Endothelial cell of hepatic sinusoid (primary cell): Measurements from ENCODE around the gene HMCN2.
"Not testable (repeated sequence)": the region's sequence is repeated elsewhere in the genome, so short reads cannot be mapped to it uniquely, and the experiment has no call there.

ENCODE experiments used
- in situ Hi-C: cut with HindIII; loops from 2 replicates; pipeline ENCODE4 v1.10.0; 2017; ENCODE audit warnings: low sequenced_read_pairs

HMCN2 gene

DNA sequence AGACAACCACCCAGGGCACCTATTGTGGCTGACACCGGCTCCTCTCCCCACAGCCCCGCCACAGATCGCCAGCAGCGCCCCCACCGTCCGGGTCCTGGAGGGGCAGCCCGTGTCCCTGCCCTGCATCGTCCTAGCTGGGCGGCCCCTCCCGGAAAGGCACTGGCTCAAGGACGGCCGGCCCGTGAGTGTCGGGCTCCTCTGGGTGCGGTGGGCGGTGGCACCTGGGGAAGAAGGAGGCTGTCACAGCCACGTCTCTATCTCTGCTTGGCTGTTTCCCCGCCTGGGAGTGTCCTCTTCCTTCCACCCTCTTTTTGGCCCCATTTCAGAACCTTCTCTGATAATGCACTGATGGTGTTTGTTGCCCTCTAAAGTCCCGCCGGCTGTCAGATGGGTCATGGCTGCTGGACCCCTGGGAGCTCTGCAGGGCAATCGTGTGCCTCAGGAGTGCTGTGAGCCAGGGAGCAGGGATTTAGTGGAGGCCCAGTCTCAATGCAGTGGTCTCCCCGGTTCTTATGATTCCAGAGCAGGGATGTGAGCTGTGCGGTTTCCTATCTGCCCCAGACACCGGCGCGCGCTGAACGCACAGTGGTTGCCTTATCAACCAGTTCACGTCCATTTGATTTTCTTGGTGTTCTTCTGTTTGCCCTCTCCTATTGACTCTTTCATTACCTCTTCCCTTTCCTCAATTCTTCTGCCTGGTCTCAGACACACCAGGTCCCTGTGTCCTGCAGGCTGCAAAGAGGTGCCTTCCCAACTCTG lies 55.3 kb downstream of the HMCN2 start:
- in situ Hi-C loops, result no loop called here

DNA sequence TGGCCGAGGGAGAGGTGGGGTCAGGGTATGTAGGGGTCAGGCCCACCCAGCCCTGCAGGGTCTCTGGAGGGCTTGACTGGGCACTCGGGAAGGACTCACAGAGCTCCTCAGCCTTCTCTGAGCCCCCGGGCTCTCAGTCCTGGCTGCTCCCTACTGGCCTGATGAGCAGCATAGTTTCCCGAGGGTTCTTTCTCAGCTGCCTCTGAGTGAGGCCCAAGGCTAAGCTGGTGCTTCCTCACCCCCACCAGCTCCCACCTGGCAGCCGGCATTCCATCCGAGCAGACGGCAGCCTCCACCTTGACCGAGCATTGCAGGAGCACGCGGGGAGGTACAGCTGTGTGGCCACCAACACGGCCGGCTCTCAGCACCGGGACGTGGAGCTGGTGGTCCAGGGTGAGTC lies 56.0 kb downstream of the HMCN2 start:
- in situ Hi-C loops, result no loop called here

- in situ Hi-C loops, result no loop called here
Measured at GRCh38 chr9:130323051-130323745, 57.6 kb downstream of the HMCN2 start.

DNA sequence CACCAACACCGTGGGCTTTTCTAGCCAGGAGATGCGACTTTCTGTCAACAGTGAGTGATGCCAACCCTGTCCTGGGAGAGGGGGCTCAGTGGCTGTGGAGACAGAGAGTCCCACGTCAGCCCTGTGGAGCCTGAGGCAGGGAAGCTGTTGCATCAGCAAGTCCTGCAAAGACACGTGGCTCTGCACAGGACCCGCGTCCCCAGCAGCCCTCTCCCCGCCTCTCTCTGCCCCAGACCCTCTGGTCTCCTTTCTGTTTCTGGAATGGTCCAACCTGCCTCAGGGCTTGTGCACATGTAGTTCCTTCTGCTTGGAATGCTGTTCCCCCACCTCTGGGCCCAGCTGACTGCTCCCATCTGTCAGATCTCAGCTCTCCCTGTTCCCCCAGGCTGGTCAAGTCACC lies 60.4 kb downstream of the HMCN2 start:
- in situ Hi-C loops, result no loop called here

DNA sequence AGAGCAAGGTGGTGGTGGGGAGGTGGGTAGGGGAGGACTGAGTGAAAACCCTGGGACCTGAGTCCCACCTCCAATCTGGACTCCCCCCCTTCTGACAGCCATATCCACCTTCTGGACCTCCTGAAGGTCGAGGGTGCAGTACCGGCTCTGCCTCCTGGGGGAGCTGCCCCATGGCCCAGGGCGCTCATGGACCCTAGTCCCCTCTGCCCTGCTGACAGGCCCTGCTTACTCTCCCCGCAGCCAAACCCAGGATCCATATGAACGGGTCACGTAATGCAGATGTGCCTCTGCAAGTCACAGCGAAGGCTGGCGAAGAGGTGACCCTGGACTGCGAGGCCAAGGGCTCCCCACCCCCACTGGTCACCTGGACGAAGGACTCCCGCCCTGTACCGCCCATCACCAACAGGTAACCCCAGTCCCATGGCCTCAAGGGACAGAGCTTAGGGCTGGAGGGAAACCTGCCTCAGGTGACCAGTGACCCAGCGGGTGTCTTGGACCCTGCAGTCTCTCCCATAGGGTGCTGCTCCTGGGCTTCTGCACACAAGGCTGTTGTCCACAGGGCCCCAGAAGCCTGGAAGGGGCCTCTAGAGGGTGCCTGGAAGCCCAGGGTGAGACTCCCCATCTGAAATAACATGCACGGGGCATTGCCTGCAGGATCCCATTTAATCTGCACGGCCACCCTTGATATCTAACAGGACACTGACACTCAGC lies 61.7 kb downstream of the HMCN2 start:
- in situ Hi-C loops, result no loop called here

DNA sequence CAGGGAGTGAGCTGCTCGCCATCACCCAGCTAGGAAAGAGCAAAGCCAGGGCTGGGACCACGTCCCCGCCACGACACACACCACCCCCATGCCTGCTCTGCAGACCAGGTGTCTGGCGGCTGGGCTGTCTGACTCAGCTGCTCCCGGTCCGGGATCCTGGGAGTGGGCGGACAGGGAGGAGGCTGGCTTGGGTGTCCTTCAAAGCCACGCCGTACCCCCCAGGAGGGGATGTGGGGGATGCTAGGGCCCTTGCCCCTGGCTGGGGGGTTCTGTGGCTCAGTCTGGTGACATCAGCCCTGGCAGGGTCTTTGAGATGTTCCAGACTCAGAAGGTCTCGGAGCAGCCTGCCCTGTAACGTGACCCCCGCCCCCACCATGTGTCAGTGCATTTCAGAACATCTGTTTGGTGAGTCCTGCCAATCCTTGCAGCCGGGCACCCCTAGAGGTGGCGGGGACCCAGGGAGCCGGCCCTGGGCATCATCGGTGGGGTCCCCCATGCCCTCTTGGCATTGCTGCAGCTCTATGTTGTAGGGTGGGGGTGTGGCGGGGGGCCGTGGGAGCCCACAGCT lies 62.3 kb downstream of the HMCN2 start:
- in situ Hi-C loops, result no loop called here

- in situ Hi-C loops, result no loop called here
Measured at GRCh38 chr9:130328349-130328801, 62.8 kb downstream of the HMCN2 start.

DNA sequence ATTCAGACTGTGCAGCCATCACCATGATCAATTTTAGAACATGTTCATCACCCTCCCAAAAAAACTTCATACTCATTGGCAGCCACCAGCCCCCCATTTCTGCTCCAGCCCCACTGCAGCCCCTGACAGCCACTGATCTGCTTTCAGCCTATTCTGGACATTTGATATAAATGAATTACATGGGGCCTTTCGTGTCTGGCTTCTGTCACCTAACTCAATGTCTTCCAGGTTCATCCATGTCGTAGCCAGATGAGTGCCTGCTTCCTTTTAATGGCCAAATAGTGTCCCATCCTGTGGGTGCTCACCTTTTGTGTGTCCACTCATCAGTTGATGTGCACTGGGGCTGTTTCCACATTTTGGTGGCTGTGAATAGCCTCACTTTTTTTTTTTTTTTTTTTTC lies 63.5 kb downstream of the HMCN2 start:
- in situ Hi-C loops, result no loop called here

GRCh38 chr9:130330202-130330862 lies 64.8 kb downstream of the HMCN2 start:
- in situ Hi-C loops, result no loop called here

DNA sequence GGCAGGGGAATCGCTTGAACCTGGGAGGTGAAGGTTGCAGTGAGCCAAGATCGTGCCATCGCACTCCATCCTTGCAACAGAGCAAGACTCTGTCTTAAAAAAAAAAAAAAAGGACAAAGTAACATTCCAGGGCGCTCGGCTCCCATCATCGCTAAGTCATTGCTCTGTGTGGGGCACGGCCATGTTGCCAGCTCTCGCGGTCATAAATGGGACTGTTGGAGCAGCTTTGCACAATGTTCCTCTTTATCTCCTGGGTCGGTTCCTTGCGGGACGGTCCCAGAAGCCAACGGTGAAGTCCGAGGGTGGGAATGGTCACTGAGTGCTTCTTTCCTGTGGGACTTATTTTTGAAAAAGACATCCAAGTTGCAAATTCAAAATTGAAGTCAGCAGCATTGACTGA lies 65.5 kb downstream of the HMCN2 start:
- in situ Hi-C loops, result no loop called here

DNA sequence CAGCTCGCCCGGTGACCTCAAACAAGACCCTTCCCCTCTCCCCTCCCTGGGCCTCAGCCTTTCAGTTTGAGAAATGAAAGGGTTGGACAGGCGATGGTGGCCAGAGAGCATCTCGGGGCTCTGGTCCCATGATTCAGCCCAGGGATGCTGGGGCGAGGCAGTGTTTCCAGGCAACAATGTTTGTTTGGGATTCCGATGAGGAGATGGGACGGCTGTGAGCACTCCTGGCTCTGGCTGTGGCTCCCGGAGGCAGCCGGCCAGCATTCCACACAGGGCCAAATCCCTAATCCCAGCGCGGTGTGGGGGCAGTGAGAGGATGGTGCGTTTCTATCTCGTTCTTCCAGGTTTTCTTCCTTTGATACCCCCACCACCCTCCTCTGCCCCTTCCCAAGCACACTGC lies 66.0 kb downstream of the HMCN2 start:
- in situ Hi-C loops, result no loop called here

DNA sequence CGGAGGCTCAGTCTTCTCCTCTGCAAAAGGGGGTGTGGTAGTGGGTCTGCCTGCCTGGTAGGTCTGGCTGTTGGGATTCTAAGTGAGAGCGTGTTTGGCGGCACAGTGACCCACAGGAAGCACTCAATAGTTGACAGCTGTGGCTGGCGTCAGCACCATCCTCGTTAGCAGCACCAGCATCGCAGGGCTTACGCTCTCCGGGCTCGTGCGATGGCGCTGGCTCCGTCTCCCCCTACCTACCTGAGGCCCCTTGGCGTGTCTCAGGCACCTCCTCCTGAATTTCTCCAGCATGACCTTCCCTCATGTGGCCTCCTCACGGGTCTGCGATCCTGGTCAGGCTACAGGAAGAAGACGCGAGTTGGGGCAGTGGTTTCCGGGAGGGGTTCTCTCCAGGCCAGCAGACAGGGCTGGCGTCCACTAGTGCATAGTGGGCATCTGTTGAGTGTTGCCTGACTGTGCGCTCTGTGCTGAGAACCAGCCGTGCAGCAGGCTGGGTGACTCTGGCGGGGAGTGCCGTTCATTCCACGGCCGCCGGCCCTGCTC lies 66.9 kb downstream of the HMCN2 start:
- in situ Hi-C loops, result no loop called here

- in situ Hi-C loops, result no loop called here
Measured at GRCh38 chr9:130333041-130333711, 67.6 kb downstream of the HMCN2 start.

DNA sequence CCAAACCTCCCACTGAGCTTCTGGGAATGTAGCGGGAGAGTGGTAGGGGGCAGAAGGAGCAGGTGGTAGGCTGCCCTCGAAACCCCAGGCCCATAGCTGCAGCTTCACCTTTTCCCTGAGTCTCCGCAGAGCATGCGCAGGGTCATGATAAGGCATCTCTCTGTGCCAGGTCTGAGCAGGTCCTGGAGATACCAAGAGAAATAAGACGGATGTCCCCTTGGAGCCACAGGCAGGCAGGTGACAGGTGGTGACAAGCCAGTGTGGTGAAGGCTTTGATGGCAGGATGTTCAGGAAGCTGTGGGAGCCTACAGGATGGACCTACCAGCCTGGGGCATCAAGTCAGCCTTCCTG lies 68.1 kb downstream of the HMCN2 start:
- in situ Hi-C loops, result no loop called here

DNA sequence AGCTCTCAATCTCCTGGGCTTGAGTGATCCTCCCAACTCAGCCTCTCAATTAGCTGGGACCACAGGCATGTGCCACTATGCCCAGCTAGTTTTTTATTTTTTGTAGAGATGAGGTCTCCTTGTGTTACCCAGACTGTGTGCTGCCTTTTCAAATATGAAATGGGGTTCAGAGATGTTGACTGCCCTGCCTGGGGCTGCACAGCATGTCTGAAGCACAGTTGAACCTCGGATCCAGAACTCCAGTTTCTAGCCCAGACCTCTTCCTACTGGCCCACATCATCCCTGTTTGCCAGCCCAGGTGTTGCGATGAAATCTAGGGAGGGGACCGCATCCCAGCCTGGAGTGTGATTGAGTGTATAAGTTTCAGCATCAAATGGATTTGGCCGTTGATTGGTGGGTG lies 69.4 kb downstream of the HMCN2 start:
- in situ Hi-C loops, result no loop called here

- in situ Hi-C loops, result no loop called here
Measured at GRCh38 chr9:130336027-130336610, 70.6 kb downstream of the HMCN2 start.

DNA sequence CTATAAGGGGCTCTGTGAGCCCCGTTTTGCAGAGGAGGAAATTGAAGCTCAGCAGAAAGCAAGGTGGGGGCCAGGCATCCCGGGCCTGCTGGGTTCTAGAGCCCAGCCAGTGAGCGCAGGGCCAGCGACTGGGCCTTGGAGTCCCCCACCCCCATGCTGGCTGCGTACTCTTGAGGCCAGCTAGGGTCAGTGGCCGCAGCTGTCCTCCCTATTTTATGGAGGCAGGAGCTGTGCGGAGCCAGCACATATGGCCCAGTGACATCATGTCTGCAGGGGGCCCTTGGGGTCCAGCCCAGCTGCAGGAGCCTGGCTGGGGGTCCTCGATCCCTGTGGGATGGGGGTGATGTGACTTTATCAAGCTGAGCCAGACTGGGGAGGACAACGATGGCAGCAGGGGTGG lies 71.3 kb downstream of the HMCN2 start:
- in situ Hi-C loops, result no loop called here

DNA sequence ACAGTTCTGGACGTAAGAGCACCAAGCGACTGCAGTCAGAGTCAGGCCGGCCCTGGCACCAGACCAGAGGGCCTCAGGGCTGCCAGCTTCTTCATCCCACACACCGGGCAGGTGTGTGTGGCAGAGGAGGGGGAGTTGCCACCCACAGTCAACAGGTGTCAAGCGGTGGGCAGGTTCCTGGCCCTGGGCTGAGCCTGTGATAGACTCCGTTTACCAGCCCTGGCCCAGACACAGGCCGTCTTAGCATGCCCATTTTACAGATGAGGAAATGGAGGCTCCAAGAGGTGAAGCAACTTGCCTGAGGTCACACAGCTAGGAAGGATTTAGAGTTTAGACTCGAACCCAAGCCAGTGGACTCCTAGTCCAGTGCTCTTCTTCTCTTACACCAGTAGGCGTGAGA lies 71.8 kb downstream of the HMCN2 start:
- in situ Hi-C loops, result no loop called here

DNA sequence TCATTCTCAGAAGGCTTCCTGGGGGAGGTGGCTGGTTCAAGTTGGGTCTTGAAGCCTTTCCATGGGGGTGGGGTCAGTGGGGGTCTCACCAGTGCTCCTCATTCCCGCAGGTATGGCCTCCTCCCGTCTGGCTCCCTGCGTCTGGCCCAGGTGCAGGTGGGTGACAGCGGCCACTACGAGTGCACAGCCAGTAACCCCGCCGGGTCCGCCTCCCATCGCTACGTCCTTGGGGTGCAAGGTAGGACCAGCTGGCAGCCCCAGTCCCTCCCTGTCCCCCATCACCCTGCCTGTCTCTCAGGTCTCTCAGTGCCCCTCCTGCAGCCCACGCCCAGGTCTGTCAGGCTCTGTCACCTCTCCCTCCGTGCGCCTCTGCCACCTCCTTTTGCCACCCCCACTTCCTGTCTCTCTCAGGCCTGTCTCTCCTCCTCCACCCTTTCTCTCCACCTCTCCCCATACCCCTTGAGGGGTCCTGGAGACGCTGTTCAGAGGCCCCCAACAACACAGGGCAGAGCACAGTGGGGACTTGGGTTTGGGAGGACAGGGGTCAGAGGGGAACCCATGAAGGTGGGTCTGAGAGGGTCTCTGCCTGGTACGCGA lies 72.3 kb downstream of the HMCN2 start:
- in situ Hi-C loops, result no loop called here

- in situ Hi-C loops, result not testable (repeated sequence)
Measured at GRCh38 chr9:130338891-130339290, 73.3 kb downstream of the HMCN2 start.
